Left ventricle myocardium inferior (tissue), 1 donor: ENCODE measurements around the gene PMM2. TPM values are rescaled to one million over a fixed set of nuclear protein-coding genes. Genes with fewer than 3 reads are reported as not detected.
"Not testable (repeated sequence)": the region's sequence is repeated elsewhere in the genome, so short reads cannot be mapped to it uniquely, and the experiment has no call there.

ENCODE experiments used
- DNase-seq: peaks from one replicate; pipeline ENCODE4 v3.0.0-alpha.2; 2020
- H3K27ac ChIP-seq: fragments of 200-600 bp; replicated peaks from 2 replicates; pipeline ENCODE4 v1.8.0; 2021
- H3K27me3 ChIP-seq: fragments of 200-600 bp; 2 replicates; pipeline ENCODE4 v1.8.0; 2021; ENCODE audit warnings: low read depth
- H3K36me3 ChIP-seq: fragments of 200-600 bp; 2 replicates; pipeline ENCODE4 v1.8.0; 2021
- H3K4me1 ChIP-seq: fragments of 200-600 bp; 2 replicates; pipeline ENCODE4 v1.8.0; 2021
- H3K4me3 ChIP-seq: fragments of 200-600 bp; 2 replicates; pipeline ENCODE4 v1.8.0; 2021; ENCODE audit warnings: mild to moderate bottlenecking, moderate library complexity
- H3K9me3 ChIP-seq: fragments of 200-600 bp; replicated peaks from 2 replicates; pipeline ENCODE4 v1.8.0; 2021
- intact Hi-C: fragments of 100-400 bp; cut with micrococcal nuclease; formaldehyde crosslinking; loops from one replicate; pipeline ENCODE4 v1.11.0; 2022
- total RNA-seq: library from RNA; stranded (reverse); fragmentation: NEBNext Ultra II Directional; extraction: Animal tissue kit (Norgen Biotek cat#: 25700); gene quantifications from one replicate; pipeline ENCODE4 v1.2.1, GENCODE V29; 2021
- TF ChIP-seq, protein P1 (sequence below): fragments of 200-600 bp; IDR thresholded peaks from 2 replicates; pipeline ENCODE4 v1.8.0; 2021; ENCODE audit warnings: antibody characterized with exemption, mild to moderate bottlenecking, borderline replicate concordance
- donor health status: DM: no; HTN: yes; CAD: no; lungs with severe emphysema.

Gene PMM2
- total RNA-seq, 1 donor from 2014 or later = 13.7 TPM

DNA sequence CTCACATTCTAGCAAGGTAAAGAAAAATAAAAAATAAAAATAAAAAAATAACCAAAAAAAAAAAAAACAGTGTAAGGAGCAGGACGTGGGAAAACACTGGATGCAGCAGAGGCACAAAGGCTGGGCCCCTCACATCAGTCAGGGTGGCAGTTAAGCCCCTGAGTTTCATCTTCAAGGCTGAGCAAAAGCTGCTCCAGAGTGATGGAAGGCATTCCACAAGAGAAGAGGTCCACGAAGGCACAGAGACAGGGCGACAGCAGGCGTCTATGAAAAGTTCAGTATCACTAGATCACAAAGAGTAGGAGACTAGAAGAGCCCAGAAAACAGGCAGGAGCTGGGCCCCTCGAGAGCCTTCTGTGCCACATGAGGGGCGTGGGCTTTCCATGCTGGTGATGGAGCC is 12.2 kb upstream of the PMM2 start:
- Histone ChIP-seq H3K4me3 (no peak overlapping the region), H3K4me1 (no peaks in the 10 kb centered on the region), H3K9me3 (no peaks in the 10 kb centered on the region), H3K27me3 (no peaks in the 10 kb centered on the region), H3K36me3 (no peaks in the 10 kb centered on the region), H3K27ac (no peak overlapping the region)
- intact Hi-C loops = no loop called here
- TF ChIP-seq, protein P1, sequence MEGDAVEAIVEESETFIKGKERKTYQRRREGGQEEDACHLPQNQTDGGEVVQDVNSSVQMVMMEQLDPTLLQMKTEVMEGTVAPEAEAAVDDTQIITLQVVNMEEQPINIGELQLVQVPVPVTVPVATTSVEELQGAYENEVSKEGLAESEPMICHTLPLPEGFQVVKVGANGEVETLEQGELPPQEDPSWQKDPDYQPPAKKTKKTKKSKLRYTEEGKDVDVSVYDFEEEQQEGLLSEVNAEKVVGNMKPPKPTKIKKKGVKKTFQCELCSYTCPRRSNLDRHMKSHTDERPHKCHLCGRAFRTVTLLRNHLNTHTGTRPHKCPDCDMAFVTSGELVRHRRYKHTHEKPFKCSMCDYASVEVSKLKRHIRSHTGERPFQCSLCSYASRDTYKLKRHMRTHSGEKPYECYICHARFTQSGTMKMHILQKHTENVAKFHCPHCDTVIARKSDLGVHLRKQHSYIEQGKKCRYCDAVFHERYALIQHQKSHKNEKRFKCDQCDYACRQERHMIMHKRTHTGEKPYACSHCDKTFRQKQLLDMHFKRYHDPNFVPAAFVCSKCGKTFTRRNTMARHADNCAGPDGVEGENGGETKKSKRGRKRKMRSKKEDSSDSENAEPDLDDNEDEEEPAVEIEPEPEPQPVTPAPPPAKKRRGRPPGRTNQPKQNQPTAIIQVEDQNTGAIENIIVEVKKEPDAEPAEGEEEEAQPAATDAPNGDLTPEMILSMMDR = no peak
- no peak for DNase-seq

DNA sequence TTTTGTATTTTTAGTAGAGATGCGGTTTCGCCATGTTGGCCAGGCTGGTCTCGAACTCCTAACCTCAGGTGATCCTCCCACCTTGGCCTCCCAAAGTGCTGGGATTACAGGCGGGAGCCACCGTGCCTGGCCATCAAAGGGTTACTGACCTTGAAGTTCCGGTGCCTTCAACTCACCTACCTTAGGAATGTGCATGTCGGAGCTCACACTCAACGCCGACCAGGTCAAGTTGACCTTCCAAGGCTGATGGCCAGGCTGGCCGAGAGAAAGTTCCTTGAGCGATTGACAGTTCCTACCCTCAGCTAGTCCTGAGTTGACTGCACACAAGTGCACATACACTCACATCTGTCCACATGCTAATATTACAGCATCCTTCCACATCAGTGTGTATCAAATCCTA is 11.3 kb upstream of the PMM2 start:
- intact Hi-C loops, H3K9me3 ChIP-seq, H3K36me3 ChIP-seq: not testable (repeated sequence)

DNA sequence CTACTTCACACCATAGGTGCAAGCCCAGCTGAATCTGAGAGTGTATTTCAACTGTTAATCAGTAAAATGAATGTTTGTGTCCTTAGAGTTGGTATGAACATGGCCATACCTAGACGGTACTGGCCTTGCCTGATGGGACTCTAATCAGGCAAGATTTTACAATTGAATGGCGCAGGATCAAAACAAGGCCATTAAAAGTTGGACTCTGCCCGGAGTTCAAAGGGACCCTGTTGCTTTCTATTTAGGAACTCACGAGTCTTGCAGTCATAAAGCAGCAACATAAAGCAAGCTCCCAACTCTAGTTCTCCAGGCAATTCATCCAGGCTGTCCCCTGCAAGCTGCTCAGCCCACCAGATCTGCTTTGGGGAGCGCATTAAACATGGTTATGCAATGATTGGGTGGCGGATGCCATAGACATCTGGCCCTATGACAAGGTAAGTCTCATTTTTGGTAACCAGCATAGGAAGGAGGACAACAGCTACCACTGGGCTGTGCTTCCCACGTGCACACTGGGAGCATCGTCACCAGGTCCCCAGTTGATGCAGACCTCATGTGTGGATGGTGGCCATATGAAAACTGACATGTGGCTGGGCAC is 9.0 kb upstream of the PMM2 start:
- Histone ChIP-seq H3K27me3 (no peaks in the 10 kb centered on the region), H3K27ac (no peak overlapping the region), H3K4me3 (no peak overlapping the region), H3K36me3 (no peaks in the 10 kb centered on the region), H3K4me1 (no peaks in the 10 kb centered on the region), H3K9me3 (no peaks in the 10 kb centered on the region)
- DNase-seq = no peak
- intact Hi-C loops = no loop called here
- TF ChIP-seq, protein P1 = no peak

More for the DNA sequence above, 11.3 kb upstream of the PMM2 start:
- not testable (repeated sequence) for DNase-seq, H3K4me3 ChIP-seq, H3K27me3 ChIP-seq, H3K4me1 ChIP-seq, H3K27ac ChIP-seq

DNA sequence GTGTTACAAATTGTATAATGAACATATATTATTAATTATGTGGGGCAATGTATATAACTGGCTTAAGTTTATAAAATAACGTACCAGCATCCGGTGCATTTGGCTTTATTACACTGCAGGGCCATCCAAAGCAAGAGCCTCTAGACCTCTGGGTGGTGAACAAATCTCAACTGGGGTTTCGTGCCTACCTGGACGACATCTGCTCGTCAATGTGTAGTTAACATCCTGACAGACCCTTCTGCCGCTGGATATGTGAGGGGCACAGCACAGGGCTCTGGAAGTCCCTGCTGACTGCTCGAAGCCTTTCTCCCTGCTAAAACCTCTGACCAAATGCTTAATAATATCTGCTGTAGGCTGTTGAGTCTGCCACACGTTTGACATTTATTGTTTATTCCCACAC is 2.5 kb upstream of the PMM2 start:
- Histone ChIP-seq H3K27me3 (no peaks in the 10 kb centered on the region), H3K36me3 (no peaks in the 10 kb centered on the region), H3K27ac (no peak overlapping the region), H3K4me1 (peaks cover 51% of the 10 kb centered on the region), H3K4me3 (no peak overlapping the region), H3K9me3 (no peaks in the 10 kb centered on the region)
- intact Hi-C loops = loop anchor here (10.0 kb wide), 1 partner anchor 130 kb away; no protein-coding TSS in a partner anchor
- TF ChIP-seq, protein P1 = peak; percentile 56
- no peak for DNase-seq

DNA sequence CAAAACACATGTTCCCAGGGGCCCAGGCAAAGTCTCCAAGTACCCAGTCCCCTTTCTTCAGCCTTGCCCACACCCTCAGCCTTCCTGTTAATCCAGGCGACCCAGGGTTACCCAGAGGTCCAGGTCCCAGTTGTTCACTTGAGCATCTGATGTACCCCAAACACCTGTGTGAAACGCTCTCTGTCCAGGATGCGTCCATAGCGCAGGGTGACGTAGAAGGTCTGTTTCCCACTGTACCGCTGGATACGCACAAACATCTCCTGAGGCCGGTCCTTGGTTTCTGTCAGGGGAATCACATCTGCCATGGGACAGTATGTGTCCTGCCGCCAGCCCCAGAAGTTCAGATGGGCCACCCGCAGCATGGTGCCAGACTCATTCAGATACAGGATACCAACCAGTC is 1.8 kb upstream of the PMM2 start:
- Histone ChIP-seq H3K36me3 (no peaks in the 10 kb centered on the region), H3K4me3 (no peak overlapping the region), H3K27me3 (no peaks in the 10 kb centered on the region), H3K4me1 (peaks cover 53% of the 10 kb centered on the region), H3K9me3 (no peaks in the 10 kb centered on the region), H3K27ac (no peak overlapping the region)
- intact Hi-C loops = loop anchor here (10.0 kb wide), 1 partner anchor 131 kb away; no protein-coding TSS in a partner anchor
- TF ChIP-seq, protein P1 = no peak
- DNase-seq = no peak

DNA sequence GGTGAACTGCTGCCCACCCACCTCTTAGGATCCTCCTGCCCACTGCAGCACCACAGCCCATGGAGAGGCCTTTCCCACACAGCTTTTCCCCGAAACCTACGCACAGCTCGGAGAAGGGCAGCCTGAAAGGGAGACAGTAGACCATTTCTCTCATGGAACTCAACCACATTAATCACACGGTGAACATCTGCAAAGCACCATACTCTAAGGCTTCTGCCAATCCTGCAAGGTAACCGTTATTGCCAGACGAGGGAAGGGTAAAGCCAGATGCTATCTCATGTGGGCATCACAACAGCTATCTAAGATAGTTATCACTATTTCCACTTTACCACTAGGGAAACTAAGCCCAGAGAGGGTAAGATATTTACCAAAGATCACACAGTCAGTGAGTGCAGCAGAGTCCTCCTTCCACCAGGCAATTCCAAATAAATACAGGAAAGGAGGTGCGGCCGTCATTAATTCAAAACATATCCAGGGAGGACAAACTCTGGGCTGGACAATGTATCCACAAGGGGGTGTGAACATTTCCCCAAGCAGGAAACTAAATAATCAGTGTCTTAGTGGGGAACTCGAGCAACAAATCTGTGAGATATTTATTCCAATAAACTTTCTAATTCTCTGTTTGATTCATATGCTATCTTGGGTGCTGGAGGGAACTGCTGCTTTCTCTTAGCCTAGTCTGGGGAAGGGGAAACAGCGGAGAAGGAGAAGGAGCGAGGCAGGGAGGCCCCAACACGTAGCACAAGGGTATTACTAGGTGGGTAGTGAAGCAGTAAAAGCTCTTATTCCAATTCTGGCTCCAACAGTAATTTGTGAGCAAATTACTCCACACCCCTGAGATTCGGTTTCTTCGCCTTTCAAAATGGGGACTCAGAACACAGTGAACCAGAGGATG is 923 bp upstream of the PMM2 start:
- peak overlapping the region; percentile 90 for H3K4me3 ChIP-seq
- no peaks in the 10 kb centered on the region for H3K27me3 ChIP-seq
- no peaks in the 10 kb centered on the region for H3K9me3 ChIP-seq
- peaks cover 3% of the 10 kb centered on the region for H3K36me3 ChIP-seq
- H3K27ac ChIP-seq = peak overlapping the region; percentile 83
- no peak for DNase-seq
- H3K4me1 ChIP-seq = peaks cover 53% of the 10 kb centered on the region
- TF ChIP-seq, protein P1 = no peak
- intact Hi-C loops = loop anchor here (10.0 kb wide), 1 partner anchor 132 kb away; no protein-coding TSS in a partner anchor
